Choroid plexus epithelial cell (primary cell): Measurements from ENCODE around the gene CKAP2L.

Experiments used
- DNase-seq: peaks from one replicate; pipeline ENCODE4 v3.0.0-alpha.2; 2010; ENCODE audit warnings: low read depth
- H3K4me3 ChIP-seq: 2 replicates; pipeline ENCODE4 v1.5.1; 2011; ENCODE audit warnings: low read depth, mild to moderate bottlenecking, control low read depth, low read length, moderate library complexity
- CTCF ChIP-seq: conservative IDR thresholded peaks from 2 replicates; pipeline ENCODE4 v1.5.1; 2011; ENCODE audit warnings: low read depth, mild to moderate bottlenecking, control low read depth, inconsistent platforms, low read length, moderate library complexity

The CKAP2L gene

GRCh38 chr2:112783187-112783714, 18.8 kb upstream of the CKAP2L start:
- H3K4me3 ChIP-seq: no peak overlapping the region
- no peak for TF ChIP-seq CTCF
- no peak for DNase-seq

GRCh38 chr2:112782234-112782799, 17.9 kb upstream of the CKAP2L start:
- DNase-seq: no peak
- no peak overlapping the region for H3K4me3 ChIP-seq
- no peak for TF ChIP-seq CTCF

- TF ChIP-seq CTCF: no peak
- H3K4me3 ChIP-seq: no peak overlapping the region
- DNase-seq: no peak
Measured at GRCh38 chr2:112779598-112779997, 15.2 kb upstream of the CKAP2L start.

GRCh38 chr2:112777036-112777435, 12.6 kb upstream of the CKAP2L start:
- no peak overlapping the region for H3K4me3 ChIP-seq
- peak; percentile 23 for DNase-seq
- TF ChIP-seq CTCF: no peak

- no peak for TF ChIP-seq CTCF
- DNase-seq: no peak
- H3K4me3 ChIP-seq: no peak overlapping the region
Measured at GRCh38 chr2:112776113-112776512, 11.7 kb upstream of the CKAP2L start.

- DNase-seq: no peak
- H3K4me3 ChIP-seq: no peak overlapping the region
- TF ChIP-seq CTCF: no peak
Measured at GRCh38 chr2:112774536-112775285, 10.3 kb upstream of the CKAP2L start.

- no peak for DNase-seq
- no peak for TF ChIP-seq CTCF
- no peak overlapping the region for H3K4me3 ChIP-seq
Measured at GRCh38 chr2:112773556-112773955, 9.1 kb upstream of the CKAP2L start.
